GM10847 (cell line): Measurements from ENCODE around the gene RICTOR.

Experiments
- POLR2A ChIP-seq: IDR thresholded peaks from 2 replicates; pipeline ENCODE4 v1.6.1; 2011; ENCODE audit not compliant: insufficient read length; ENCODE audit errors: extremely low read depth

Gene RICTOR

GRCh38 chr5:39049315-39049714, 24.9 kb downstream of the RICTOR start:
- no peak for TF ChIP-seq POLR2A

GRCh38 chr5:39040875-39041274, 33.3 kb downstream of the RICTOR start:
- no peak for TF ChIP-seq POLR2A

GRCh38 chr5:39031041-39031440, 43.2 kb downstream of the RICTOR start:
- TF ChIP-seq POLR2A, result no peak

GRCh38 chr5:39025456-39025855, 48.7 kb downstream of the RICTOR start:
- TF ChIP-seq POLR2A, result no peak

- TF ChIP-seq POLR2A, result no peak
Observed at GRCh38 chr5:39024884-39025283, 49.3 kb downstream of the RICTOR start.

- TF ChIP-seq POLR2A, result no peak
Observed at GRCh38 chr5:39024005-39024404, 50.2 kb downstream of the RICTOR start.

- no peak for TF ChIP-seq POLR2A
Observed at GRCh38 chr5:39023121-39023520, 51.1 kb downstream of the RICTOR start.

- TF ChIP-seq POLR2A, result no peak
Observed at GRCh38 chr5:39022151-39022550, 52.0 kb downstream of the RICTOR start.

- no peak for TF ChIP-seq POLR2A
Observed at GRCh38 chr5:39021413-39021812, 52.8 kb downstream of the RICTOR start.

- TF ChIP-seq POLR2A, result no peak
Observed at GRCh38 chr5:39020458-39020857, 53.7 kb downstream of the RICTOR start.

- TF ChIP-seq POLR2A, result no peak
Observed at GRCh38 chr5:39019254-39019653, 54.9 kb downstream of the RICTOR start.

GRCh38 chr5:39017504-39017903, 56.7 kb downstream of the RICTOR start:
- no peak for TF ChIP-seq POLR2A

- TF ChIP-seq POLR2A, result no peak
Observed at GRCh38 chr5:39016587-39017275, 57.5 kb downstream of the RICTOR start.

GRCh38 chr5:39015743-39016586, 58.2 kb downstream of the RICTOR start:
- no peak for TF ChIP-seq POLR2A

- no peak for TF ChIP-seq POLR2A
Observed at GRCh38 chr5:39014561-39014960, 59.6 kb downstream of the RICTOR start.

- TF ChIP-seq POLR2A, result no peak
Observed at GRCh38 chr5:39013938-39014337, 60.3 kb downstream of the RICTOR start.
